SK-N-SH treated with all-trans-retinoic acid at 6 μM for 48 hours (cell line): ENCODE data around the gene MCCC2.
"Not testable (repeated sequence)": the region's sequence is repeated elsewhere in the genome, so short reads cannot be mapped to it uniquely, and the experiment has no call there.

Source experiments
- ATAC-seq: fragments of 200-7000 bp; cut with Tn5 transposase; 3 replicates; pipeline ENCODE4 v1.9.1; 2020; ENCODE audit warnings: mild to moderate bottlenecking, moderate library complexity
- ARNTL ChIP-seq: fragments of 450-650 bp; formaldehyde crosslinking; IDR thresholded peaks from 2 replicates; pipeline ENCODE4 v1.5.0; 2020; ENCODE audit warnings: low read depth, mild to moderate bottlenecking, moderate library complexity, borderline replicate concordance
- BACH2 ChIP-seq: fragments of 250-450 bp; sonication (Bioruptor Pico); IDR thresholded peaks from 2 replicates; pipeline ENCODE4 v1.9.0; 2021; ENCODE audit warnings: mild to moderate bottlenecking, borderline replicate concordance
- CSDC2 ChIP-seq: fragments of 250-450 bp; sonication (Bioruptor Pico); IDR thresholded peaks from 2 replicates; pipeline ENCODE4 v1.5.0; 2020; ENCODE audit warnings: mild to moderate bottlenecking, moderate library complexity
- ESRRG ChIP-seq: fragments of 250-450 bp; sonication (Bioruptor Pico); IDR thresholded peaks from 2 replicates; pipeline ENCODE4 v1.6.1; 2021; ENCODE audit warnings: mild to moderate bottlenecking
- GLIS3 ChIP-seq: fragments of 250-450 bp; sonication (Bioruptor Pico); IDR thresholded peaks from 2 replicates; pipeline ENCODE4 v1.5.0; 2020; ENCODE audit warnings: mild to moderate bottlenecking, moderate library complexity
- ISL1 ChIP-seq: fragments of 250-450 bp; sonication (Bioruptor Pico); IDR thresholded peaks from 2 replicates; pipeline ENCODE4 v2.1.2; 2022; ENCODE audit warnings: mild to moderate bottlenecking, moderate library complexity
- OSR1 ChIP-seq: fragments of 250-450 bp; sonication (Bioruptor Pico); IDR thresholded peaks from 2 replicates; pipeline ENCODE4 v1.8.0; 2022; ENCODE audit warnings: moderate library complexity, mild to moderate bottlenecking, inconsistent platforms
- PPARA ChIP-seq: fragments of 250-450 bp; sonication (Bioruptor Pico); IDR thresholded peaks from 2 replicates; pipeline ENCODE4 v1.5.0; 2020; ENCODE audit warnings: mild to moderate bottlenecking, borderline replicate concordance
- RARB ChIP-seq: fragments of 250-450 bp; sonication (Bioruptor Pico); IDR thresholded peaks from 2 replicates; pipeline ENCODE4 v1.8.0; 2021; ENCODE audit warnings: mild to moderate bottlenecking, moderate library complexity
- SNAI2 ChIP-seq: fragments of 250-450 bp; sonication (Bioruptor Pico); IDR thresholded peaks from 2 replicates; pipeline ENCODE4 v1.5.0; 2020; ENCODE audit warnings: mild to moderate bottlenecking, moderate library complexity
- TCF4 ChIP-seq: fragments of 250-450 bp; sonication (Bioruptor Pico); IDR thresholded peaks from 2 replicates; pipeline ENCODE4 v1.8.0; 2021; ENCODE audit warnings: mild to moderate bottlenecking, moderate library complexity, borderline replicate concordance
- TOX ChIP-seq: fragments of 250-450 bp; sonication (Bioruptor Pico); IDR thresholded peaks from 2 replicates; pipeline ENCODE4 v1.8.0; 2021; ENCODE audit warnings: mild to moderate bottlenecking, moderate library complexity, borderline replicate concordance
- ZC3H10 ChIP-seq: fragments of 250-450 bp; sonication (Bioruptor Pico); IDR thresholded peaks from 2 replicates; pipeline ENCODE4 v1.5.1; 2021; ENCODE audit warnings: mild to moderate bottlenecking, moderate library complexity
- ZFP3 ChIP-seq: fragments of 250-450 bp; sonication (Bioruptor Pico); IDR thresholded peaks from 2 replicates; pipeline ENCODE4 v1.5.0; 2020; ENCODE audit warnings: mild to moderate bottlenecking, moderate library complexity
- ZNF565 ChIP-seq: fragments of 450-650 bp; formaldehyde crosslinking; conservative IDR thresholded peaks from 2 replicates; pipeline ENCODE4 v1.5.0; 2020; ENCODE audit warnings: low read depth, mild to moderate bottlenecking, moderate library complexity
- ZNF70 ChIP-seq: fragments of 450-650 bp; formaldehyde crosslinking; IDR thresholded peaks from 2 replicates; pipeline ENCODE4 v1.5.0; 2020; ENCODE audit warnings: mild to moderate bottlenecking, moderate library complexity
- TF ChIP-seq, protein P1 (sequence below): fragments of 250-450 bp; sonication (Bioruptor Pico); IDR thresholded peaks from 2 replicates; pipeline ENCODE4 v1.8.0; 2021; ENCODE audit warnings: low read depth, mild to moderate bottlenecking, moderate library complexity, borderline replicate concordance
- TF ChIP-seq, protein P2 (sequence below): fragments of 250-450 bp; sonication (Bioruptor Pico); IDR thresholded peaks from 2 replicates; pipeline ENCODE4 v1.5.1; 2021; ENCODE audit warnings: mild to moderate bottlenecking, moderate library complexity
- TF ChIP-seq, protein P3 (sequence below): fragments of 250-450 bp; sonication (Bioruptor Pico); IDR thresholded peaks from 2 replicates; pipeline ENCODE4 v1.5.0; 2020; ENCODE audit warnings: mild to moderate bottlenecking, moderate library complexity
- TF ChIP-seq, protein P4 (sequence below): fragments of 250-450 bp; sonication (Bioruptor Pico); IDR thresholded peaks from 2 replicates; pipeline ENCODE4 v1.8.0; 2020; ENCODE audit warnings: mild to moderate bottlenecking, moderate library complexity, borderline replicate concordance
- TF ChIP-seq, protein P5 (sequence below): fragments of 250-450 bp; sonication (Bioruptor Pico); IDR thresholded peaks from 2 replicates; pipeline ENCODE4 v1.5.1; 2020; ENCODE audit warnings: low read depth, mild to moderate bottlenecking, moderate library complexity

MCCC2 gene

DNA sequence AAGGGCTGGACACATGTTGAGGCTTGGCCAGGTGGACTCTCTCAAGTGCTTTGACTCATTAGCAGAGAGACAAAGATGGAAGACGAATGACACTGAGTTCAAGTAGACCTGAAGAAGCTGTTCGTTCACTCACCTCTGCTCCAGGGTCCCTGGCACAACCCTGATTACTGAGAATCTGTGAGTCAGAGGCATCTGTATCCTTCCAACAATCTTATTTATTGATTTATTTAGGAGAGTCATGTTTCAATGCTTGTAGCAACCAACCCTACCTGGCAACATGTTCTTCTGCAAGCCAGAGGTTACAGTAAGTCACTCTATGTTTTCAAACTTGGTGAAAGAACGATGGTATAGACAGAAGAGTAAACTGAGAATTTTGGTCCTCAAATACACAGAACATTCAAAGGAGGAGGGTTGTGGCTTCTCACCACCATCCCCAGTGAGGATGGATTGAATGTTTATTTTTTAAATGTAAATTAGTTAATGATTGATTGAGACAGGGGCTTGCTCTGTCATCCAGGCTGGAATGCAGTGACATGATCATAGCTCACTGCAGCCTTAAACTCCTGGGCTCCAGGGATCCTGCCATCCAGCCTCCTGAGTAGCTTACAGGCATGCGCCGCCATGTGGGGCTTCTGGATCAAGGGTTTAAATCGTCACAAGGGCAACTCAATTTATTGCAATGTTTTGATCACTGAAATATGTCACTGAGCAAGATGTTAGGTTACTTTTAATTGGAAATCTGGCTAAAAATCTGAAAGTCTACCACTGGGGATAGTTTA, 76.2 kb downstream of the MCCC2 start:
- TF ChIP-seq ZNF70 (CRISPR knock-in tag) (no peak), ZNF565 (CRISPR knock-in tag) (no peak), ESRRG (CRISPR knock-in tag) (no peak), BACH2 (CRISPR knock-in tag) (no peak), OSR1 (CRISPR knock-in tag) (no peak), TOX (CRISPR knock-in tag) (no peak)
- TF ChIP-seq, protein P1, sequence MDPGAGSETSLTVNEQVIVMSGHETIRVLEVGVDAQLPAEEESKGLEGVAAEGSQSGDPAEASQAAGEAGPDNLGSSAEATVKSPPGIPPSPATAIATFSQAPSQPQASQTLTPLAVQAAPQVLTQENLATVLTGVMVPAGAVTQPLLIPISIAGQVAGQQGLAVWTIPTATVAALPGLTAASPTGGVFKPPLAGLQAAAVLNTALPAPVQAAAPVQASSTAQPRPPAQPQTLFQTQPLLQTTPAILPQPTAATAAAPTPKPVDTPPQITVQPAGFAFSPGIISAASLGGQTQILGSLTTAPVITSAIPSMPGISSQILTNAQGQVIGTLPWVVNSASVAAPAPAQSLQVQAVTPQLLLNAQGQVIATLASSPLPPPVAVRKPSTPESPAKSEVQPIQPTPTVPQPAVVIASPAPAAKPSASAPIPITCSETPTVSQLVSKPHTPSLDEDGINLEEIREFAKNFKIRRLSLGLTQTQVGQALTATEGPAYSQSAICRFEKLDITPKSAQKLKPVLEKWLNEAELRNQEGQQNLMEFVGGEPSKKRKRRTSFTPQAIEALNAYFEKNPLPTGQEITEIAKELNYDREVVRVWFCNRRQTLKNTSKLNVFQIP = no peak
- ATAC-seq = no peak

DNA sequence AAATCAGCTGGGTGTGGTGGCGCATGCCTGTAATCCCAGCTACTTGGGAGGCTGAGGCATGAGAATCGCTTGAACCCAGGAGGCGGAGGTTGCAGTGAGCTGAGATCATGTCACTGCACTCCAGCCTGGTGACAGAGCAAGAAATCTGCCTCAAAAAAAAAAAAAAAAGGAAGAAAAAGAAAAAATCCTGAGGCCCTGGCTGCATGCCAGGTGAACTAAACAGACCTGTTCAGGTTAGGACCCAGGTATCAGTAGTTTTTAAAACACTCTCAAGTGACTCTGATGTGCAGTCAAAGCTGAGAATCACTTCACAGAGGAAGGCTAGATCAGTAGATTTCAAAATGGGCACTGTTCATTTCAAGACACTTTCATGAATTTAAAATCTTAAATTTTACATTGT, 77.5 kb downstream of the MCCC2 start:
- ATAC-seq = not testable (repeated sequence)

DNA sequence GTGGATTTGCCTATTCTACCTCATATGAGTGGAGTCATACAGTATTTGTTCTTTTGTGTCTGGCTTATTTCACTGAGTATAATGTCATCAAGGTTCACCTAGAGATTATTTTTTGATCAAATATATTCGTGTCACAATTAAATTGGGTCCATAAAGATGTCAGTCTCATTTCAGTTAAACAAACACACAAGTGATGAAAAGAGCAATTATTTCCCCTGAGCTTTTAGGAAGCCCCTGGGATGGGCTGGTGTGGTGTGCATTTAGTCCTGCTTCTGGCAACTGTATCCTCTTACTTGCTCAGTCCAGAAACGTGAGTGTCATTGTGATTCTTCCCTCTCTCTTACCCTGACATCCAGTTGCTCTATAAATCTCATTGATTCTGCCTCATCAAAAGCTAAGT, 79.2 kb downstream of the MCCC2 start:
- no peak for TF ChIP-seq SNAI2 (CRISPR knock-in tag)
- no peak for TF ChIP-seq ARNTL (CRISPR knock-in tag)
- TF ChIP-seq ESRRG (CRISPR knock-in tag) = no peak
- no peak for TF ChIP-seq TCF4 (CRISPR knock-in tag)
- TF ChIP-seq CSDC2 = no peak
- TF ChIP-seq BACH2 (CRISPR knock-in tag) = no peak
- no peak for TF ChIP-seq GLIS3 (CRISPR knock-in tag)
- no peak for TF ChIP-seq TOX (CRISPR knock-in tag)
- TF ChIP-seq, protein P2, sequence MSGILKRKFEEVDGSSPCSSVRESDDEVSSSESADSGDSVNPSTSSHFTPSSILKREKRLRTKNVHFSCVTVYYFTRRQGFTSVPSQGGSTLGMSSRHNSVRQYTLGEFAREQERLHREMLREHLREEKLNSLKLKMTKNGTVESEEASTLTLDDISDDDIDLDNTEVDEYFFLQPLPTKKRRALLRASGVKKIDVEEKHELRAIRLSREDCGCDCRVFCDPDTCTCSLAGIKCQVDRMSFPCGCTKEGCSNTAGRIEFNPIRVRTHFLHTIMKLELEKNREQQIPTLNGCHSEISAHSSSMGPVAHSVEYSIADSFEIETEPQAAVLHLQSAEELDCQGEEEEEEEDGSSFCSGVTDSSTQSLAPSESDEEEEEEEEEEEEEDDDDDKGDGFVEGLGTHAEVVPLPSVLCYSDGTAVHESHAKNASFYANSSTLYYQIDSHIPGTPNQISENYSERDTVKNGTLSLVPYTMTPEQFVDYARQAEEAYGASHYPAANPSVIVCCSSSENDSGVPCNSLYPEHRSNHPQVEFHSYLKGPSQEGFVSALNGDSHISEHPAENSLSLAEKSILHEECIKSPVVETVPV (CRISPR knock-in tag) = no peak
- no peak for TF ChIP-seq ZNF565 (CRISPR knock-in tag)
- TF ChIP-seq, protein P1 = no peak
- TF ChIP-seq PPARA (CRISPR knock-in tag) = no peak
- TF ChIP-seq, protein P3, sequence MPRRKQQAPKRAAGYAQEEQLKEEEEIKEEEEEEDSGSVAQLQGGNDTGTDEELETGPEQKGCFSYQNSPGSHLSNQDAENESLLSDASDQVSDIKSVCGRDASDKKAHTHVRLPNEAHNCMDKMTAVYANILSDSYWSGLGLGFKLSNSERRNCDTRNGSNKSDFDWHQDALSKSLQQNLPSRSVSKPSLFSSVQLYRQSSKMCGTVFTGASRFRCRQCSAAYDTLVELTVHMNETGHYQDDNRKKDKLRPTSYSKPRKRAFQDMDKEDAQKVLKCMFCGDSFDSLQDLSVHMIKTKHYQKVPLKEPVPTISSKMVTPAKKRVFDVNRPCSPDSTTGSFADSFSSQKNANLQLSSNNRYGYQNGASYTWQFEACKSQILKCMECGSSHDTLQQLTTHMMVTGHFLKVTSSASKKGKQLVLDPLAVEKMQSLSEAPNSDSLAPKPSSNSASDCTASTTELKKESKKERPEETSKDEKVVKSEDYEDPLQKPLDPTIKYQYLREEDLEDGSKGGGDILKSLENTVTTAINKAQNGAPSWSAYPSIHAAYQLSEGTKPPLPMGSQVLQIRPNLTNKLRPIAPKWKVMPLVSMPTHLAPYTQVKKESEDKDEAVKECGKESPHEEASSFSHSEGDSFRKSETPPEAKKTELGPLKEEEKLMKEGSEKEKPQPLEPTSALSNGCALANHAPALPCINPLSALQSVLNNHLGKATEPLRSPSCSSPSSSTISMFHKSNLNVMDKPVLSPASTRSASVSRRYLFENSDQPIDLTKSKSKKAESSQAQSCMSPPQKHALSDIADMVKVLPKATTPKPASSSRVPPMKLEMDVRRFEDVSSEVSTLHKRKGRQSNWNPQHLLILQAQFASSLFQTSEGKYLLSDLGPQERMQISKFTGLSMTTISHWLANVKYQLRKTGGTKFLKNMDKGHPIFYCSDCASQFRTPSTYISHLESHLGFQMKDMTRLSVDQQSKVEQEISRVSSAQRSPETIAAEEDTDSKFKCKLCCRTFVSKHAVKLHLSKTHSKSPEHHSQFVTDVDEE (CRISPR knock-in tag) = no peak
- TF ChIP-seq, protein P4, sequence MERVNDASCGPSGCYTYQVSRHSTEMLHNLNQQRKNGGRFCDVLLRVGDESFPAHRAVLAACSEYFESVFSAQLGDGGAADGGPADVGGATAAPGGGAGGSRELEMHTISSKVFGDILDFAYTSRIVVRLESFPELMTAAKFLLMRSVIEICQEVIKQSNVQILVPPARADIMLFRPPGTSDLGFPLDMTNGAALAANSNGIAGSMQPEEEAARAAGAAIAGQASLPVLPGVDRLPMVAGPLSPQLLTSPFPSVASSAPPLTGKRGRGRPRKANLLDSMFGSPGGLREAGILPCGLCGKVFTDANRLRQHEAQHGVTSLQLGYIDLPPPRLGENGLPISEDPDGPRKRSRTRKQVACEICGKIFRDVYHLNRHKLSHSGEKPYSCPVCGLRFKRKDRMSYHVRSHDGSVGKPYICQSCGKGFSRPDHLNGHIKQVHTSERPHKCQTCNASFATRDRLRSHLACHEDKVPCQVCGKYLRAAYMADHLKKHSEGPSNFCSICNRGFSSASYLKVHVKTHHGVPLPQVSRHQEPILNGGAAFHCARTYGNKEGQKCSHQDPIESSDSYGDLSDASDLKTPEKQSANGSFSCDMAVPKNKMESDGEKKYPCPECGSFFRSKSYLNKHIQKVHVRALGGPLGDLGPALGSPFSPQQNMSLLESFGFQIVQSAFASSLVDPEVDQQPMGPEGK = no peak
- TF ChIP-seq, protein P5, sequence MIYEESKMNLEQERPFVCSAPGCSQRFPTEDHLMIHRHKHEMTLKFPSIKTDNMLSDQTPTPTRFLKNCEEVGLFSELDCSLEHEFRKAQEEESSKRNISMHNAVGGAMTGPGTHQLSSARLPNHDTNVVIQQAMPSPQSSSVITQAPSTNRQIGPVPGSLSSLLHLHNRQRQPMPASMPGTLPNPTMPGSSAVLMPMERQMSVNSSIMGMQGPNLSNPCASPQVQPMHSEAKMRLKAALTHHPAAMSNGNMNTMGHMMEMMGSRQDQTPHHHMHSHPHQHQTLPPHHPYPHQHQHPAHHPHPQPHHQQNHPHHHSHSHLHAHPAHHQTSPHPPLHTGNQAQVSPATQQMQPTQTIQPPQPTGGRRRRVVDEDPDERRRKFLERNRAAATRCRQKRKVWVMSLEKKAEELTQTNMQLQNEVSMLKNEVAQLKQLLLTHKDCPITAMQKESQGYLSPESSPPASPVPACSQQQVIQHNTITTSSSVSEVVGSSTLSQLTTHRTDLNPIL (CRISPR knock-in tag) = no peak
- TF ChIP-seq ZFP3 = no peak
- TF ChIP-seq ISL1 (CRISPR knock-in tag) = no peak
- TF ChIP-seq RARB (CRISPR knock-in tag) = no peak
- TF ChIP-seq ZC3H10 (CRISPR knock-in tag) = no peak
- no peak for ATAC-seq
